Ovary (tissue), 3 donors: Measurements from ENCODE around the gene ATP13A1.
"Not testable (repeated sequence)": the region's sequence is repeated elsewhere in the genome, so short reads cannot be mapped to it uniquely, and the experiment has no call there.

Experiments used
- CTCF ChIP-seq, 3 donors: fragments of 450-650 bp in 2 of 3; fragments of 200-600 bp in 1 of 3; IDR thresholded peaks; one replicate each; pipeline versions ENCODE4 v1.5.1 to v1.8.0; 2016 to 2022; ENCODE audit warnings: antibody characterized with exemption in 3 of 3, mild to moderate bottlenecking in 1 of 3
- POLR2A ChIP-seq: fragments of 450-650 bp; IDR thresholded peaks from one replicate; pipeline ENCODE4 v1.6.1; 2017; ENCODE audit warnings: antibody characterized with exemption, mild to moderate bottlenecking, moderate library complexity
- donor health status: DM: no; HTN: no; CAD: no.

DNA sequence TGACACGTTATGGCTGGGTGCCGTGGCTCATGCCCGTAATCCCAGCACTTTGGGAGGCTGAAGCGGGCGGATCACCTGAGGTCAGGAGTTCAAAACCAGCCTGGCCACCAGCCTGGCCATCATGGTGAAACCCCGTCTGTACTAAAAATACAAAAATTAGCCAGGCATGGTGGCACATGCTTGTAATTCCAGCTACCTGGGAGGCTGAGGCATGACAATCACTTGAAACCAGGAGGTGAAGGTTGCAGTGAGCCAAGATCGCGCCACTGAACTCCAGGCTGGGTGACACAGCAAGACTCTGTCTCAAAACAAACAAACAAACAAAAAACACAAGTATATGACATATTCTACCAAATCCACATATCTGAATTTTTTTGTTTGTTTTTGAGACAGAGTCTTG, 56.8 kb downstream of the ATP13A1 start:
- not testable (repeated sequence) for TF ChIP-seq CTCF (IDR thresholded peaks at IDR 0.05); POLR2A
